GM21529 (cell line): ENCODE data around the gene RAB31.

Experiments
- ATAC-seq: cut with Tn5 transposase; IDR thresholded peaks from one replicate; pipeline ENCODE4 v1.9.1; 2021; ENCODE audit not compliant: unreplicated experiment

RAB31 gene

DNA sequence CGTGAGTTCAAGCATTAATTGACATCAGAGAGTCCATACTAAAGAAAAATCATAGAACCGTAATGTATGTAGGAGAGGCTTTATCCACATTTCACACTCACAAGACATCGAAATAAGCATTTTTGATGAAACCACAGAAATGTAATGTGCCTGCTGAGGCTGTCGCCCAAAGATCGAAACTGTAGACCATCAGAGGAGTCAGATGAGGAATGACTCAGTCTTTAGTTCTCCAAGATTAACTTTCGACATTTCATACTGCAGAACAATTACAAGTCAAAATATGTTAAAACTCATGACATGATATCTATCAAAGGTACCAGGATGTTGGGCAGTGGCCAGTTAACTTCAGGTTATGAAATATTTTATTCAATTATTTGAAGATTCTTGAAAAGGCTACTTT lies 79.6 kb downstream of the RAB31 start:
- no peak for ATAC-seq

DNA sequence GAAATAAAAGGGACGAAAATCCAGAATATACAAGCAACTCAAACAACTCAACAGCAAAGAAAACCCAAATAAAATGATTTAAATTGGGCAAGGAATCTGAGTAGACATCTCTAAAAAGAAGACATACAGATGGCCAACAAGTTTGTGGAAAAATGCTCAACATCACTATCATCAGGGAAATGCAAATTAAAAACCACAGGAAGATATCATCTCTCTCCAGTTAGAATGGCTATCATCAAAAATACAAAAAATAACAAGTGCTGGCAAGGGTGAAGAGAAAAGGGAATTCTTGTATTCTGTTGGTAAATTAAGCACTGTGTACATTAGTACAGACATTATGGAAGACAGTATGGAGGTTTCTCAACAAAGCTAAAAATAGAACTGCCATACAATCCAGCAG lies 80.0 kb downstream of the RAB31 start:
- ATAC-seq = no peak

DNA sequence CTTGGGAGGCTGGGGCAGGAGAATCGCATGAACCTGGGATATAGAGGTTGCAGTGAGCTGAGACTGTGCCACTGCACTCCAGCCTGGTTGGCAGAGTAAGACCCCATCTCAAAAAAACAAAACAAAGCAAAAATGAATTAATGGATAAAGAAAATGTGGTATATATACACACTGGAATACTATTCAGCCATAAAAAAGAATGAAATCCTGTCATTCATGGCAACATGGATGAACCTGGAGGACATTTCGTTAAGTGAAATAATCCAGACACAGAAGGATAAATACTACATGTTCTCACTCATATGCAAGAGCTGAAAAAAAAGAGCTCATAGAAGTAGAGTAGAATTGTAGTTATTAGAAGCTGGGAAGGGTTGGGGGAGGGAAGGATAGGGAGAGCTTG lies 80.8 kb downstream of the RAB31 start:
- ATAC-seq = no peak

DNA sequence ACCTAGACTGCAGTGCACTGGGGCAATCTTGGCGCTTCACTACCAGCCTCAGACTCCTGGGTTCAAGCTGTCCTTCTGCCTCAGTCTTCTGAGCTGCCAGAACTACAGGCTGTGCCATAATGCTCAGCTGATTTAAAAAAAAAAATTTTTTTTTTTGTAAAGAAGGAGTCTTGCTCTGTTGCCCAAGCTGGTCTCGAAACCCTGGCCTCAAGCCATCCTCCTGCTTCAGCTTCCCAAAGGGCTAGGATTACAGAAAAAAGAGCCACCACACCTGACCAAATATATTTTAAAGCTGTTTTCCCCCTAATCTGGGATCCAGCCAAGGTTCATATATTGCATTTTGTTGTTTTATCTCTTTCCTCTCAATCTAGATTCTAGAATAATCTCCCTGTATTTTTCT lies 82.2 kb downstream of the RAB31 start:
- ATAC-seq = no peak

DNA sequence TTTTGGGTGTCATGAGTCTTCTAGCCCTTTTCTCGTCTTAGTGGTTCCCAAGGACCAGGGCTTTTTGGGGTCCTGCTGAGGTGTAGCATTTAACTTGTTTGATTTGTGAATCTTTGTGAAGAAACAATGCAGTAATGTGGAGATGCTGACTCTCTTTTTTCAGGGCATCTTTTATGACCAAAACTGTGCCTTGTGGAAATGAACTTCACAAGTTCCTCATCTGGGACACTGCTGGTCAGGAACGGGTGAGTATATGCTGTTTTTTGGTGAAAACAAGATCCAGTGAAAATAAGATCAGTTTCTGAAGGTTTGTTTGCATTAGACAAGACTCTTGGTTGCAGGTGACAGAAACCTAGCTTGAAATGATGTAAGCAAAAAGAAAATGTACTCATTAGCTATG lies 83.9 kb downstream of the RAB31 start:
- no peak for ATAC-seq

DNA sequence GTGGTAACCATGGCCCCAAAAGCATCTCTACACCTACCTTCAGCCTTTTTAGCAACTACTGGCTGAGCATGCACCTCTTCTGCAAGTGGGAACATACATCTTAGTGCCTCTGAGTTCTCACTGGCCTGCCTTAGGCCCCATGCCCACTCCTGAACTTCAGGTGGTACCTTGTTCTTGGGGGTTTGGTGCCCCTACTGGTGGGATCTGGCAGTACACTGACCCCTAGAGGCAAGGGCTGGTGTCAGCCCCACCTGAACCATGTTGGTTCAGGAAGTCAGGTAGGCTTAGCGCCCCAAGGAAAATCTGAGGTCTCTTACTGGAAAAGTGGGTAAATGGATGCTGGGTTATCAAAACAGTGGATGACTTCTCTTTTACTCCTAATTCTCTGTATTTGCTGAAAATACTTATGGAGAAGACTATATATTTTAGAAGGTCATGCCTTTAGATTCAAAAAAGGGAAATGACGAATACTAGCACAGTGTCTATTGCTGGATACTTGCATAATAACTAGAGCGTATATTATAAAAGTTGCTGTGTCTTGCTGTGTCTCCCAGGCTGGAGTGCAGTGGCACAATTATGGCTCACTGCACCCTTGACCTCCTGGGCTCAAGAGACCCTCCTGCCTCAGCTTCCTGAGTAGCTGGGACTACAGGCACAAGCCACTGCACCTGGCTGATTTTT lies 84.6 kb downstream of the RAB31 start:
- ATAC-seq = no peak

DNA sequence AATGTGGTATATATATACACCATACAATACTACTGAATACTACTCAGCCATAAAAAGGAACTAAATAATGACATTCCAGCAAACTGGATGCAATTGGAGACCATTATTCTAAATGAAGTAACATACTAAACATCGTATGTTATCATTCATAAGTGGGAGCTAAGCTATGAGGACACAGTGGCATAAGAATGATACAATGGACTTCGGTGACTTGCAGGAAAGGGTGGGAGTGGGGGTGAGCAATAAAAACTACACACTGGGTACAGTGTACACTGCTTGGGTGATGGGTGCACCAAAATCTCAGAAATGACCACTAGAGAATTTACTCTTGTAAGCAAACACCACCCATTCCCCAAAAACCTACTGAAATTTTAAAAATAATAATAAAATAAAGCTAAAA lies 87.9 kb downstream of the RAB31 start:
- no peak for ATAC-seq

DNA sequence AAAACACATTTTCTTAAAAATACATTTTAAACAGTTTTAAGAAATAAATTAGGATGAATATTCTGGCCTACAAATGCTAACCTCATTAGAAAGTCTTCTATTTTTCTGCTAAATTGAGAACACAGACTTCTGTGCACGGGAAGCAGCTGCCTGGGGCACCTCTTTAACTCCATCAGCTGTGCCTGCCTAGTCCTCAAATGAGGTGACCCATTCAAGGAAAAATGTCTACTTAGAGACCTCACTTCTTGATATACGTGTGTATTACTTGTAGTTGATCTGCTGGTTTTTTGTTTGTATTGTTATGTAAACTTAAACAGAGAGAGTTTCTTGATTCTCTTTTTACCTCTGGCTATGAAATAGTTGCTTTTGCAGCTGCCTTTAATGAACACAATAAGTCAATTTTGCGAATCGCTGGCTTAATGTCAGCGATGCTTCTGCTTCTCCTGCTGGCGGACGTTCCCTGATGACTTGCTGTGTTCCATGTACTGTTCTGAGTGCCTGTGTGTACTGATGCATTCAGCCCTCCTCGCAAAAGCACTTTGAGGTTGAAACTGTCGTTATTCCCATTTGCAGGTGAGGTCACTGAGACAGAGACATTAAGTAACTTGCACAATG lies 88.9 kb downstream of the RAB31 start:
- ATAC-seq = no peak

DNA sequence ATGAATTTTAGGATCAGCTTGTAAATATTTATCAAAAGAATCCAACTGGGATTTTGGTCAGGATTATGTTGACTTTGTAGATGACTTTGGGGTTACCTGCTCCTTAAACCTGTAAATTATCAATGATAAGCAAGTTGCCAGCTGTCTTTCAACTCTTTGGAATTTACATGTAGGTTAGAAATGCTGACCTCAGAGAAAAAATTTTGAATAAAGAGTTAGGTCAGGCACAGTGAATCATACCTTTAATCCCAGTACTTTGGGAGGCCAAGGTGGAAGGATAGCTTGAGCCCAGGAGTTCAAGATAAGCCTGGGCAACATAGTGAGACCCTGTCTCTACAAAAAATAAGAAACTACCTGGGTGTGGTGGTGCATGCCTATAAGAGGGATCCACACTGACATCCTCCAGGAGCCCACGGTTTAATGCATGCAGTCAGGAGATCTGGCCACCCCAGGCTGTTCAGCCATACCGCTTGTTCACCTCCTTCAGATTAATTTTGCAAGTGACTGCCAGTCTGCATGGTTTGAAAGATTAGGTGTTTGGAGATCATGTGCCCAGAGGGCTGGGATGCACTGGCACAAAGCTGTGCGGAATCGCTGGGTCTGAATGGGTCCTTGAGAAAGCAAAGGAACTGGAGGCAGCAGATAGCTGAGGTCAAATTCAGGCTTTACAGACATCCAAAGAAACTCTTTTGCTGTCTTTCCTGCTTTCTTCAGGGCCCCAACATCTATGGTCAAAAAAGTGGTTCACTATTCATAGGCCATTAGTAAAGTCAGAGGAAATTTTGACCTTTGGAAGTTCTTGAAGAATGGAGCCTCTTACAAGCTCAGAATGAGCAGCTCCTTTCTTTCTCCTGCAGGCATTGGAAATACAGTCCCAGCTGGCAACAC lies 94.3 kb downstream of the RAB31 start:
- no peak for ATAC-seq

DNA sequence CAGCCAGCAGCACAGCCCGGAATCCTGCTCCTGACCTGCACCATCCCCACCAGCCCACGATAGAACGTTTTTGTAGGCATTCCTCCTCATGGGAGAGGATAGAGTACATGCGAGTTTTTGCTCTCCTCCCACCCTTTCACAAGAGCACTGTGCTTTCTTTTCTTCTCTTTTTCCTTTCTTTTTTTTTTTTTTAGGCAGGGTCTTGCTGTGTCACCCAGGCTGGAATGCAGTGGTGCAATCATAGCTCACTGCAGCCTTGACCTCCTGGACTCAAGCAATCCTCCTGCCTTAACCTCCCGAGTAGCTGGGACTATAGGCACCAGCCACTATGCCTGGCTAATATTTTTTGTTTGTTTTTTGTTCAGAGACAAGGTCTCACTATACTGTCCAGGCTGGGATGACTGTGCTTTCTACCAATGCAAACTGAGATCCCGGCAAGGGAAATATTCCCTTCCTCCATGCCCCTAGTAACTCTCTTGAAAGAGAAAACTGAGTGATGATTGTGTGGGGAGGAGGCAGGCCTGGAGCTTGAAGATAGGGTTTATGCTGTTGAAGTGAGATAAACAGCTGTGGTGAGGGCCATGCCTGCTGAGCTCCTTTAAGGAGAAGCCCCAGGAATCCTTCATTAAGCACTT lies 95.1 kb downstream of the RAB31 start:
- no peak for ATAC-seq

DNA sequence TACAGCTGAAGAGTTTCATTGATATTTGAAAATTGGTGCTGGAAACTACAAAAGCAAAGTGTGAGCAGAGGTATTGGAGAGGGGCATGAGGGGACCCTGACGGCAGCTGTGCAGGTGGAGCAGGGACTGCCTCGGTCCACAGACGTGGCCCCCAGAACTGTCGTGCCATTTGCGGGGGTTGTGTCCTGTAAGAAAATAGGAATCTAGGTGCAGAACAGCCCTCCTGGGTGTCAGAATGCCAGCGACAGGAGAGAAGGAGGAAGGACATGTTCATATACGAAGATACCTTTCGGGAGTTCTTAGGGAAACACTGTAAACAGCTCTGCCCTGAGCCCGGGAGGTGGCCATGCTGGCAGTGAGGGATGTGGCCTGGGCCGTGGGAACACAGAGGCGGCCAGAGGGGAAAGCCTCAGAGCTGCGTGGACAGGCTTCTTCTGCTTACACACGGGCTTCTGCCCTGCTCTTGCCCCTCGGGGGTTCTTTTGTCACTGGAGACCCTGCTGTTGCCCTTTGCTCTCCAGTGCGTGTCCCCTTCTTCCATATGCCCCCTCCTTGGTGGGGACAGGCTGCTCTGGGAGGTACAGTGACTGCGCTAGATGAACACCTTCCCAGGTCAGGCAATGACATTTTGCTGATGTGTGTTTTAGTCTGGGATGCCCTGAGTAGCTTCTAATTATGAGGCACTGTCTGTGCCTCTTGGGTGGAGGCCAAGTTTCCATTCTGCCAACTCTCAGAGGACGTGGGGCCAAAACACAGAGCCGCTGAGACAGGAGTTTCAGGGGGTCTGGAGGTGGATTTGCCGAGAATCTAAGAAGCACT lies 95.8 kb downstream of the RAB31 start:
- no peak for ATAC-seq

DNA sequence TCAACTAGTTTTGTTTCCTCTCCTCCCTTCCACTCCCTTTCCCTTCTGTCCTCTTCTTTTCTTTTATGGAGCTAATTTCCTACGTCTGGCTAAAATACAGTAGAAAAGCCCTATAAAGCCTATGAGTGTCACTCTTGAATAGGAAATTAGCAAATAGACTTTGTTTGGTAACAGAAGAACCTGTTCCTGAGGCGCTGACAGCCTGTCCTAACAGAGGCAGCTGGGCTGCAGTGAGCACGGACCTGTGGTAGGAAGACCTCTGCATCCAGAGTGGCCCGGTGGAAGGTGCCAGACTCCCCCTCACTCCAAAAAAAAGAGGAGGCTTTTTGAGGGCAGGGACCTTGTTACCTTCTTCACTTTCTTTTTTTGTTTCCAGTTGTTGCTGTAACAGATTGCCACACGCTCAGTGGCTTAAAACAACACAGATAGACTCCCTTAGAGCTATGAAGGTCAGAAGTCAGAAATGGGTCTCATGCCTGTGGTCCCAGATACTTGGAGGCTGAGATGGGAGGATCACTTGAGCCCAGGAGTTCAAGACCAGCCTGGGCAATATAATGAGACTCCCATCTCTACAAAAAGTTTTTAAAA lies 96.5 kb downstream of the RAB31 start:
- no peak for ATAC-seq

DNA sequence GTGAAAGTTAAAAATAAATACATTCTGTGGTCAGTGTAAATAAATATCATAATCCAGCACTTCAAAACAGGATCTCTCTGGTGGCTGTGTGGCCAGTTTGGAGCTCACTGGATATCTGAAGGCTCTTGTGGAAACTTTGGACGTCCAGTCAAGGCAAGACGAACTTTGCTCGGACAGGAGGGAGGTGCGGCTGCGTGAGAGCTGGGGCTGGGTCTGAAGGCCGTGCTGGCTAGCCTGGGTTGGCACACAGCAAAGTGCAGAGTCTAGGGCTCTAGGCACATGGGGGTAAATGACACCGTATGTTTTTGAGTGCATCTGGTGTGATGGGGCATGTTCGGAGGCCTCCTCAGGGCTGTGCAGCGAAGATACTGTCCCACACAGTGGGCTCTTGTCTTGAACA lies 98.8 kb downstream of the RAB31 start:
- ATAC-seq = no peak

DNA sequence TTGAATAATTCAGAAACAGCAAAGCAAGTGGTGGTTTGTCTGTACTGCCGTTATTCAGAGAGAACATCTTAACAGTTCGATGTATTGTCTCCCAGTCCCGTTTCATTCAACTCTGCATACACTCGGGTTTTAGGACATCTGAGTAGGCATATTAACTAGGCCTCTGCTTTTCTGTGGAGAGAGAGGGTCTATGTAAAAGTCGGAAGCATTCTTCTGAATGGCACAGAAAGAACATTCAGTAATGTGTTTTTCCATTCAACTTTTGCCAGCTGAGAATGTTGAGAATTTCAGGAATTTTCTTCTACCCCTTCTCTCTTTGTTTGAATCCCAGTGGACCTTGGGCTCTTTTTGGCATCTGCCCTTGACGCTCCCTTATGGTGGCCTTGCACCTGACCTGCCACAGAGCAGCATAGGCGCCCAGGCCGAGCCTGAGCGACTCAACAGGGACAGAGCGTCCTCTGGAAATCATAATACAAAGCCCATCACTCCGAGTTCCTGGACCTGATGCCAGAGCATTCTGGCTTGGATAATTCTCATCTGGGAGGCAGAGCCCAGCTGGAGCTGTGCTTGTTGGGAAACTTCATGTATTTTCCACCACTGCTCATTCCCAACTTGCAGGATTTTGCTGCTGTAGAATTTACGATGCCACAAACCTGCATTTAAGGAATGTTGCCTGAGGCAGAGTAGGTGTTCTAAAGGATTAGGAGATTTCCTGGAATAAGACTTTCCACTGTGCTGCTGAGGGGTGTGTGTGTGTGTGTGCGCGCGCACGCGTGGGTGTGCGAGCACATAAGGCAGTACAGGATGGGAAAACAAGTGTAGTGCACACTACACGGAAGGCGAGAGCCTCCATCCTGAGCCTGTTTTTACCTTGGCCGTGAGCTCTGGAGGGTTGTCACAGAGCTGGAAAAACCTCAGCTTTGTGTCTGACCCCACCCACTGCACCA lies 100.5 kb downstream of the RAB31 start:
- ATAC-seq = no peak

DNA sequence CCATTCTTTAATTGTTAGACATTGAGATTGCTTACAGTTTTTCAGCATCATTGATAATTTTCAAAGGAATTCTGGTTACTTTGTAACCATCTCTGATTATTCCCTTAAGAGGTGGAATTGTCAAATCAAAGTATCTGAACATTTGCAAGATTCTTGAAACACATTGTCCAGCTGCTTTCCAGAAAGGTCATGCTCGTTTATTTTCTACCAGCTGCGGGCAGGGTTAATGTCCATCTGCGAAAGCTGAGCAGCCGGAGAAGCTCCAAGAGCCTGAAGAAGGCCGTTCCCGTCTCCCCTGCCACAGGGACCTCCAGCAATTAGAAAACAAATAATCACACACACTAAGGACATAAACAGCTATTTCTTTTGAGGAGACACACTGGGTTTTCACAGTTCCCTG lies 101.6 kb downstream of the RAB31 start:
- ATAC-seq = no peak

DNA sequence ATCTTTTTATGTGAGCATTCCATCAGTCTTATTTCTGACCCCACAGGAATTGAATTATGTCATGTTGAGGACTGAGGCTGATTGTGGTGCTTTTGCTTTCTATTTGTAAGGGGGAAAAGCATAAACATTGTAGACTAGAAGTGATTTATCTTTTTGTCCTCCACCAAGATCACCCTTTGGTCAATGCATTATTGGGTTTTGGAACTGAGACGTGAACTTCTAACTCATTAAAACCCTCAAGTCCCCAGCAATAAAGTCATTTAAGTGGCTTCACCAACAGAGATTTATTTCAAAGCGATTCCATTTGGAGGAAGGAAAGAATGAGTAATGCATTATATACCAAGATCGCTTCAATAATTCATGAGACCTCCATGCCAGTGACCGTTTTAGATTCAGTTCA lies 102.2 kb downstream of the RAB31 start:
- ATAC-seq = no peak

DNA sequence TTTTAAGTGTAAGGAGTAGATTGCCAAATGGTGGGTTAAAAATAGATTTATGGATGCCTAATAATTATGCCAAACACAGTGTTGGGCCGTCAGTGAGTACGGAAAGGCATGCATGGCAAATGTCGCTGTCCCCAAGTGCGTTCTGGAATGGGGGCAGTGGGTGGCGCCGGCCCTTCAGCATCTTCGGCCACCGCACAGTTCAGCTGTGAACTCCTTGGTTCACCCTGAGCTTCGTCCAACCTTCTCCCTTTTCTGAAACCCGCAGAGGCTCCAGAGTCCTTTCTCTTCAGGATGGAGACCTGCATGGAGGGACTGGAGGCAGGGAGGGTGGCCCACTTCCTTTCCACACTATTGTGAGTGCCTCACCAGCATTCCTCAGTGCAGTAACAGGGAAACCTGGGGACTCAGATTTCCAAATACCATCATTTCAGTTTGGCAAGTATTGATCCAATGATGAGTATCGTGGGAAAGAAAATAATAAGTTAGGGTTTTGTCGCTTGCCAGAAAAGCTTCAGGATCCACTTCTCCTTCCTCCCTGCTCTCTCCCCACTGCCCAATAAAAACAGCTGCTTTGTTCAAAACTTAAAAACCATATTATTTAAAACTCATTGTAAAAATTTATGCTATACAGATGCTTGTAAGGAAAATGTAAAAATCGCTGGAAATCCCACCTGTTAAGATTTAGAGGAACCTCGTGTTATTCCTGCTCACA lies 103.0 kb downstream of the RAB31 start:
- no peak for ATAC-seq

DNA sequence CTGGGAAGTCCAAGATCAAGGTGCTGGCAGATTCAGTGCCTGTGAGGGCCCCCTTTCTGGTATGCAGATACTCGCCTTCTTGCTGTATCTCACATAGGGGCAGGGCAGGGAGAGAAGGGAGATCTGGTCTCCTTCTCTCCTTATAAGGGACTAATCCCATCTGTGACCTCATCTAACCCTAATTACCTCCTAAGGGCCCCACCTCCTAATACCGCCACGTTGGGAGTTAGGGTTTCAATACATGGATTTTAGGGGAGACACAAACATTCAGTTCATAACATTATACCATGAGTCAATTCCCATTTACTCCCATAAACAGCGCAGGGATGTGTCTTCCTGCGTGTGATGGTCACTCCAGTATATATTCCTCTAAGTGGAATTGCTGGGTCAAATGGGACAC lies 103.9 kb downstream of the RAB31 start:
- no peak for ATAC-seq

DNA sequence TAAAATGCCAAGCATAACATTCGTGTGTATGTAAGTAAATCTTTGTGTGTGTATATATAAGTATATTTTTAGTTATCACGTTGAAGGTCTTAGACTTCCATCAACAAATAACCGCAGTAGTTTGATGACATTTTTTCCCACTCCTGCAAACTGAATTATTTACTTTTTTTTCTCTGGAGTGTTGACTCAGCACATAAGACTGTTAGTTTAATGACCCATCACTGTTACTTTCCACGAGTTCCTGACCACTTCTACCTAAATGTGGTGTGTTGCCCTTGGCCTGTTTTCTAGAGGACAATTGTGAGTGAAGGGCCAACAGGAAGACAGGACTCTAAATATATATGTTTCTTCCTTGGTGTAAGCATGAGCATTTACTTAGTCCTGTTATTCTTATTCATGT lies 106.3 kb downstream of the RAB31 start:
- ATAC-seq = no peak
